GM23338 (cell line): ENCODE results near the gene GAB2. TPM values are rescaled to one million over a fixed set of nuclear protein-coding genes. Genes with fewer than 3 reads are reported as not detected.

Experiments used
- ATAC-seq: fragments of 200-7000 bp; cut with Tn5 transposase; 3 replicates; pipeline ENCODE4 v1.9.1; 2020
- DNase-seq: peaks from one replicate; pipeline ENCODE4 v3.0.0-alpha.2; 2015; ENCODE audit warnings: low spot score
- H2AFZ ChIP-seq: fragments of 200-600 bp; sonication (generic); 2 replicates; pipeline ENCODE4 v1.8.0; 2016; ENCODE audit warnings: antibody characterized with exemption, mild to moderate bottlenecking, moderate library complexity
- H3F3A ChIP-seq: fragments of 200-600 bp; sonication (generic); replicated peaks from 2 replicates; pipeline ENCODE4 v1.8.0; 2017; ENCODE audit warnings: antibody characterized with exemption, mixed run types, low read depth
- H3K27ac ChIP-seq: fragments of 200-600 bp; sonication (generic); 2 replicates; pipeline ENCODE4 v1.6.1; 2016; ENCODE audit warnings: low read depth
- H3K27me3 ChIP-seq: fragments of 200-600 bp; sonication (generic); 2 replicates; pipeline ENCODE4 v1.8.0; 2016; ENCODE audit warnings: mild to moderate bottlenecking, mixed run types, moderate library complexity; ENCODE audit not compliant: insufficient read depth
- H3K36me3 ChIP-seq: fragments of 200-600 bp; sonication (generic); 2 replicates; pipeline ENCODE4 v1.8.0; 2016; ENCODE audit warnings: mild to moderate bottlenecking; ENCODE audit not compliant: insufficient read depth
- H3K4me1 ChIP-seq: fragments of 200-600 bp; sonication (generic); 2 replicates; pipeline ENCODE4 v1.8.0; 2016; ENCODE audit warnings: mild to moderate bottlenecking, moderate library complexity; ENCODE audit not compliant: insufficient read depth
- H3K4me2 ChIP-seq: fragments of 200-600 bp; sonication (generic); 2 replicates; pipeline ENCODE4 v1.7.1; 2017; ENCODE audit warnings: mixed run types
- H3K4me3 ChIP-seq: fragments of 200-600 bp; sonication (generic); 2 replicates; pipeline ENCODE4 v1.6.1; 2016; ENCODE audit warnings: mixed run types
- H3K79me2 ChIP-seq: fragments of 200-600 bp; sonication (generic); replicated peaks from 2 replicates; pipeline ENCODE4 v1.8.0; 2017; ENCODE audit warnings: mild to moderate bottlenecking; ENCODE audit not compliant: insufficient read depth
- H3K9me2 ChIP-seq: fragments of 200-600 bp; sonication (generic); 2 replicates; pipeline ENCODE4 v1.8.0; 2017; ENCODE audit not compliant: insufficient read depth
- H4K20me1 ChIP-seq: fragments of 200-600 bp; sonication (generic); replicated peaks from 2 replicates; pipeline ENCODE4 v1.8.0; 2017; ENCODE audit warnings: mild to moderate bottlenecking; ENCODE audit not compliant: insufficient read depth
- H3K27ac Mint-ChIP-seq: 2 replicates; pipeline ENCODE4 v1.8.0; 2020; ENCODE audit warnings: inconsistent platforms, mild to moderate bottlenecking, moderate library complexity, mixed read lengths
- H3K27me3 Mint-ChIP-seq: 3 replicates; pipeline ENCODE4 v1.8.0; 2022; ENCODE audit warnings: low read depth, mild to moderate bottlenecking, moderate library complexity, mixed read lengths, inconsistent platforms; ENCODE audit not compliant: insufficient read depth, poor library complexity
- H3K36me3 Mint-ChIP-seq: 3 replicates; pipeline ENCODE4 v1.8.0; 2021; ENCODE audit warnings: low read depth, mild to moderate bottlenecking, inconsistent platforms, moderate library complexity, mixed read lengths
- H3K4me1 Mint-ChIP-seq: 3 replicates; pipeline ENCODE4 v1.8.0; 2020; ENCODE audit warnings: mild to moderate bottlenecking, inconsistent platforms, mixed read lengths
- H3K4me3 Mint-ChIP-seq: 3 replicates; pipeline ENCODE4 v1.8.0; 2021; ENCODE audit warnings: moderate library complexity, mild to moderate bottlenecking, inconsistent platforms, mixed read lengths
- H3K9me3 Mint-ChIP-seq: 3 replicates; pipeline ENCODE4 v1.8.0; 2020; ENCODE audit warnings: moderate library complexity, mild to moderate bottlenecking, inconsistent platforms, mixed read lengths
- CREB1 ChIP-seq: fragments of 250-450 bp; sonication (Bioruptor Pico); IDR thresholded peaks from 2 replicates; pipeline ENCODE4 v1.5.0; 2020; ENCODE audit warnings: low read depth, mild to moderate bottlenecking, moderate library complexity
- EZH2phosphoT487 ChIP-seq: fragments of 200-600 bp; sonication (generic); IDR thresholded peaks from one replicate; pipeline ENCODE4 v1.8.1; 2018; ENCODE audit warnings: antibody characterized with exemption; ENCODE audit not compliant: unreplicated experiment
- JUNB ChIP-seq: IDR thresholded peaks from one replicate; pipeline ENCODE4 v1.6.1; 2016; ENCODE audit warnings: antibody characterized with exemption; ENCODE audit not compliant: unreplicated experiment
- NANOG ChIP-seq: IDR thresholded peaks from 2 replicates; pipeline ENCODE4 v1.6.1; 2016; ENCODE audit warnings: antibody characterized with exemption, borderline replicate concordance
- POLR2AphosphoS5 ChIP-seq: IDR thresholded peaks from 2 replicates; pipeline ENCODE4 v1.6.1; 2016; ENCODE audit warnings: antibody characterized with exemption, low read depth
- STAT1 ChIP-seq: IDR thresholded peaks from one replicate; pipeline ENCODE4 v1.6.1; 2016; ENCODE audit warnings: antibody characterized with exemption; ENCODE audit not compliant: unreplicated experiment
- ZNF114 ChIP-seq: fragments of 250-450 bp; sonication (Bioruptor Pico); IDR thresholded peaks from 2 replicates; pipeline ENCODE4 v1.5.0; 2020; ENCODE audit warnings: mild to moderate bottlenecking, moderate library complexity
- ZNF331 ChIP-seq: fragments of 250-450 bp; sonication (Bioruptor Pico); IDR thresholded peaks from 2 replicates; pipeline ENCODE4 v1.5.0; 2020; ENCODE audit warnings: low read depth, mild to moderate bottlenecking, moderate library complexity
- polyA plus RNA-seq: library from polyadenylated mRNA; unstranded; fragments of >200 nt; fragmentation: Nextera tagmentation; extraction: Ambion mirVana; gene quantifications from 2 replicates; pipeline ENCODE4 v1.2.1, GENCODE V29; 2016
- total RNA-seq: library from RNA; depleted of rRNA; stranded (reverse); fragments of >200 nt; shearing (Covaris generic); gene quantifications from 2 replicates; pipeline ENCODE4 v1.2.3, GENCODE V29; 2014
- TF ChIP-seq, protein P1 (sequence below): IDR thresholded peaks from 2 replicates; pipeline ENCODE4 v1.6.1; 2016; ENCODE audit warnings: antibody characterized with exemption
- TF ChIP-seq, protein P2 (sequence below): fragments of 250-450 bp; sonication (Bioruptor Pico); IDR thresholded peaks from 2 replicates; pipeline ENCODE4 v1.5.0; 2020; ENCODE audit warnings: mild to moderate bottlenecking, moderate library complexity
- TF ChIP-seq, protein P3 (sequence below), 2 experiments: fragments of 200-600 bp in 1 of 2; sonication (generic) in 1 of 2; conservative IDR thresholded peaks; 2 replicates each; pipeline versions ENCODE4 v1.5.1 to v1.6.1; 2016 to 2017; ENCODE audit warnings: antibody characterized with exemption in 2 of 2, low read depth in 2 of 2, mild to moderate bottlenecking in 2 of 2, moderate library complexity in 1 of 2
- TF ChIP-seq, protein P4 (sequence below): IDR thresholded peaks from one replicate; pipeline ENCODE4 v1.6.1; 2018; ENCODE audit warnings: antibody characterized with exemption; ENCODE audit not compliant: unreplicated experiment

GAB2 gene
- total and polyA plus RNA-seq, 2 experiments from 2014 or later = 2.0 to 10.8 TPM

DNA sequence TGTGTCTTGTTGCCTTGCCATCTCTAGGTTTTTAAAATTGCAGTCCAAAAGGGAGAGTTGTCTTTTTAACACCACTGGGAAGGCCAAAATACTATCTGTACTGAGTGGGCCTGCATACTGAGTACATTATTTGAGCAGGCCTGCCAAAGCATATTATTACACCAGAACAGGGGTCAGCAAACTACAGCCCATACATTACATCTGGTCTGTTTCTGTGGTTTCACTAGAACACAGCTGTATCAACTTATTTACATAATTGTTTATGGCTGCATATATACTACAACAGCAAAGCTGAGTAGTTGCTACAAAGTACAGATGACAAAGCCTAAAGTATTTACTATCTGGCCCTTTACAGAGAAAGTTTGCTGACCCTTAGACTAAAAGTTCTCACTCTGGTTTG is 154.9 kb downstream of the GAB2 start (continued):
- TF ChIP-seq, protein P1, sequence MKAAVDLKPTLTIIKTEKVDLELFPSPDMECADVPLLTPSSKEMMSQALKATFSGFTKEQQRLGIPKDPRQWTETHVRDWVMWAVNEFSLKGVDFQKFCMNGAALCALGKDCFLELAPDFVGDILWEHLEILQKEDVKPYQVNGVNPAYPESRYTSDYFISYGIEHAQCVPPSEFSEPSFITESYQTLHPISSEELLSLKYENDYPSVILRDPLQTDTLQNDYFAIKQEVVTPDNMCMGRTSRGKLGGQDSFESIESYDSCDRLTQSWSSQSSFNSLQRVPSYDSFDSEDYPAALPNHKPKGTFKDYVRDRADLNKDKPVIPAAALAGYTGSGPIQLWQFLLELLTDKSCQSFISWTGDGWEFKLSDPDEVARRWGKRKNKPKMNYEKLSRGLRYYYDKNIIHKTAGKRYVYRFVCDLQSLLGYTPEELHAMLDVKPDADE = no peak
- no peak for TF ChIP-seq ZNF114 (CRISPR knock-in tag)
- TF ChIP-seq ZNF331 (CRISPR knock-in tag) = no peak

DNA sequence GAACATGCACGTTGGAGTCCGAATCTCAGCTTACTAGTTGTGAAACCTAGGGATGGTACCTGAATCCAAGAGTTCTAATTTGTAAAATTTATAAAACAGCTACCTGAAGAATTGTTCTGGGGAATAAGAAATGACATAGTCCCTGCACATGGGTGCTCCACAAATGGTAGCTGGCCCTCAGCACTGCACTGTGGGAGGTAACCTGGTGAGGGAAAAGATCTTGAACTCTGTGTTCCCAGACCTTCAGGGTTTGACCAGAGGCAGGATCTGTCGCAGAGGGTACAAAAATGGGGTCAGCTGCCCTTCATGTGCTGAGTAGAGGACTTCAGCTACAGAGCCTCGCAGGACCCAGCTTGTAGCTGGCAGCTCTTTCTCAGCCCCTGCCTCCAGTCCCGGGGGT is 155.4 kb downstream of the GAB2 start:
- Mint-ChIP-seq H3K27me3 (no peaks in the 10 kb centered on the region), H3K36me3 (no peaks in the 10 kb centered on the region), H3K27ac (no peak overlapping the region), H3K9me3 (no peaks in the 10 kb centered on the region), H3K4me1 (peaks cover 13% of the 10 kb centered on the region; the same call in 2 of the 3 replicates), H3K4me3 (no peak overlapping the region)
- no peak for DNase-seq
- Histone ChIP-seq H4K20me1 (no peaks in the 10 kb centered on the region; the same call in 1 of the 2 replicates), H3K36me3 (no peaks in the 10 kb centered on the region), H3K9me2 (no peaks in the 10 kb centered on the region), H3F3A (no peaks in the 10 kb centered on the region), H3K4me3 (no peak overlapping the region), H2AFZ (no peak overlapping the region), H3K27ac (no peak overlapping the region), H3K27me3 (no peaks in the 10 kb centered on the region), H3K4me2 (no peak overlapping the region), H3K79me2 (no peaks in the 10 kb centered on the region), H3K4me1 (peaks cover 13% of the 10 kb centered on the region)
- TF ChIP-seq, protein P1 = no peak
- TF ChIP-seq CREB1 (CRISPR knock-in tag) = no peak
- TF ChIP-seq POLR2AphosphoS5 = no peak
- TF ChIP-seq, protein P2, sequence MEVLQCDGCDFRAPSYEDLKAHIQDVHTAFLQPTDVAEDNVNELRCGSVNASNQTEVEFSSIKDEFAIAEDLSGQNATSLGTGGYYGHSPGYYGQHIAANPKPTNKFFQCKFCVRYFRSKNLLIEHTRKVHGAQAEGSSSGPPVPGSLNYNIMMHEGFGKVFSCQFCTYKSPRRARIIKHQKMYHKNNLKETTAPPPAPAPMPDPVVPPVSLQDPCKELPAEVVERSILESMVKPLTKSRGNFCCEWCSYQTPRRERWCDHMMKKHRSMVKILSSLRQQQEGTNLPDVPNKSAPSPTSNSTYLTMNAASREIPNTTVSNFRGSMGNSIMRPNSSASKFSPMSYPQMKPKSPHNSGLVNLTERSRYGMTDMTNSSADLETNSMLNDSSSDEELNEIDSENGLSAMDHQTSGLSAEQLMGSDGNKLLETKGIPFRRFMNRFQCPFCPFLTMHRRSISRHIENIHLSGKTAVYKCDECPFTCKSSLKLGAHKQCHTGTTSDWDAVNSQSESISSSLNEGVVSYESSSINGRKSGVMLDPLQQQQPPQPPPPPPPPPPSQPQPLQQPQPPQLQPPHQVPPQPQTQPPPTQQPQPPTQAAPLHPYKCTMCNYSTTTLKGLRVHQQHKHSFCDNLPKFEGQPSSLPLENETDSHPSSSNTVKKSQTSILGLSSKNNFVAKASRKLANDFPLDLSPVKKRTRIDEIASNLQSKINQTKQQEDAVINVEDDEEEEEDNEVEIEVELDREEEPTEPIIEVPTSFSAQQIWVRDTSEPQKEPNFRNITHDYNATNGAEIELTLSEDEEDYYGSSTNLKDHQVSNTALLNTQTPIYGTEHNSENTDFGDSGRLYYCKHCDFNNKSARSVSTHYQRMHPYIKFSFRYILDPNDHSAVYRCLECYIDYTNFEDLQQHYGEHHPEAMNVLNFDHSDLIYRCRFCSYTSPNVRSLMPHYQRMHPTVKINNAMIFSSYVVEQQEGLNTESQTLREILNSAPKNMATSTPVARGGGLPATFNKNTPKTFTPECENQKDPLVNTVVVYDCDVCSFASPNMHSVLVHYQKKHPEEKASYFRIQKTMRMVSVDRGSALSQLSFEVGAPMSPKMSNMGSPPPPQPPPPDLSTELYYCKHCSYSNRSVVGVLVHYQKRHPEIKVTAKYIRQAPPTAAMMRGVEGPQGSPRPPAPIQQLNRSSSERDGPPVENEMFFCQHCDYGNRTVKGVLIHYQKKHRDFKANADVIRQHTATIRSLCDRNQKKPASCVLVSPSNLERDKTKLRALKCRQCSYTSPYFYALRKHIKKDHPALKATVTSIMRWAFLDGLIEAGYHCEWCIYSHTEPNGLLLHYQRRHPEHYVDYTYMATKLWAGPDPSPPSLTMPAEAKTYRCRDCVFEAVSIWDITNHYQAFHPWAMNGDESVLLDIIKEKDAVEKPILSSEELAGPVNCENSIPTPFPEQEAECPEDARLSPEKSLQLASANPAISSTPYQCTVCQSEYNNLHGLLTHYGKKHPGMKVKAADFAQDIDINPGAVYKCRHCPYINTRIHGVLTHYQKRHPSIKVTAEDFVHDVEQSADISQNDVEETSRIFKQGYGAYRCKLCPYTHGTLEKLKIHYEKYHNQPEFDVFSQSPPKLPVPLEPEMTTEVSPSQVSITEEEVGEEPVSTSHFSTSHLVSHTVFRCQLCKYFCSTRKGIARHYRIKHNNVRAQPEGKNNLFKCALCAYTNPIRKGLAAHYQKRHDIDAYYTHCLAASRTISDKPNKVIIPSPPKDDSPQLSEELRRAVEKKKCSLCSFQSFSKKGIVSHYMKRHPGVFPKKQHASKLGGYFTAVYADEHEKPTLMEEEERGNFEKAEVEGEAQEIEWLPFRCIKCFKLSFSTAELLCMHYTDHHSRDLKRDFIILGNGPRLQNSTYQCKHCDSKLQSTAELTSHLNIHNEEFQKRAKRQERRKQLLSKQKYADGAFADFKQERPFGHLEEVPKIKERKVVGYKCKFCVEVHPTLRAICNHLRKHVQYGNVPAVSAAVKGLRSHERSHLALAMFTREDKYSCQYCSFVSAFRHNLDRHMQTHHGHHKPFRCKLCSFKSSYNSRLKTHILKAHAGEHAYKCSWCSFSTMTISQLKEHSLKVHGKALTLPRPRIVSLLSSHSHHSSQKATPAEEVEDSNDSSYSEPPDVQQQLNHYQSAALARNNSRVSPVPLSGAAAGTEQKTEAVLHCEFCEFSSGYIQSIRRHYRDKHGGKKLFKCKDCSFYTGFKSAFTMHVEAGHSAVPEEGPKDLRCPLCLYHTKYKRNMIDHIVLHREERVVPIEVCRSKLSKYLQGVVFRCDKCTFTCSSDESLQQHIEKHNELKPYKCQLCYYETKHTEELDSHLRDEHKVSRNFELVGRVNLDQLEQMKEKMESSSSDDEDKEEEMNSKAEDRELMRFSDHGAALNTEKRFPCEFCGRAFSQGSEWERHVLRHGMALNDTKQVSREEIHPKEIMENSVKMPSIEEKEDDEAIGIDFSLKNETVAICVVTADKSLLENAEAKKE (CRISPR knock-in tag) = no peak
- TF ChIP-seq ZNF114 (CRISPR knock-in tag) = no peak
- TF ChIP-seq EZH2phosphoT487 = no peak
- no peak for TF ChIP-seq JUNB
- TF ChIP-seq NANOG = no peak
- TF ChIP-seq, protein P3, sequence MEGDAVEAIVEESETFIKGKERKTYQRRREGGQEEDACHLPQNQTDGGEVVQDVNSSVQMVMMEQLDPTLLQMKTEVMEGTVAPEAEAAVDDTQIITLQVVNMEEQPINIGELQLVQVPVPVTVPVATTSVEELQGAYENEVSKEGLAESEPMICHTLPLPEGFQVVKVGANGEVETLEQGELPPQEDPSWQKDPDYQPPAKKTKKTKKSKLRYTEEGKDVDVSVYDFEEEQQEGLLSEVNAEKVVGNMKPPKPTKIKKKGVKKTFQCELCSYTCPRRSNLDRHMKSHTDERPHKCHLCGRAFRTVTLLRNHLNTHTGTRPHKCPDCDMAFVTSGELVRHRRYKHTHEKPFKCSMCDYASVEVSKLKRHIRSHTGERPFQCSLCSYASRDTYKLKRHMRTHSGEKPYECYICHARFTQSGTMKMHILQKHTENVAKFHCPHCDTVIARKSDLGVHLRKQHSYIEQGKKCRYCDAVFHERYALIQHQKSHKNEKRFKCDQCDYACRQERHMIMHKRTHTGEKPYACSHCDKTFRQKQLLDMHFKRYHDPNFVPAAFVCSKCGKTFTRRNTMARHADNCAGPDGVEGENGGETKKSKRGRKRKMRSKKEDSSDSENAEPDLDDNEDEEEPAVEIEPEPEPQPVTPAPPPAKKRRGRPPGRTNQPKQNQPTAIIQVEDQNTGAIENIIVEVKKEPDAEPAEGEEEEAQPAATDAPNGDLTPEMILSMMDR (conservative IDR thresholded peaks at IDR 0.05; ENCODE audit: low read depth in 2 of 2) = no peak
- no peak for TF ChIP-seq STAT1
- TF ChIP-seq, protein P4, sequence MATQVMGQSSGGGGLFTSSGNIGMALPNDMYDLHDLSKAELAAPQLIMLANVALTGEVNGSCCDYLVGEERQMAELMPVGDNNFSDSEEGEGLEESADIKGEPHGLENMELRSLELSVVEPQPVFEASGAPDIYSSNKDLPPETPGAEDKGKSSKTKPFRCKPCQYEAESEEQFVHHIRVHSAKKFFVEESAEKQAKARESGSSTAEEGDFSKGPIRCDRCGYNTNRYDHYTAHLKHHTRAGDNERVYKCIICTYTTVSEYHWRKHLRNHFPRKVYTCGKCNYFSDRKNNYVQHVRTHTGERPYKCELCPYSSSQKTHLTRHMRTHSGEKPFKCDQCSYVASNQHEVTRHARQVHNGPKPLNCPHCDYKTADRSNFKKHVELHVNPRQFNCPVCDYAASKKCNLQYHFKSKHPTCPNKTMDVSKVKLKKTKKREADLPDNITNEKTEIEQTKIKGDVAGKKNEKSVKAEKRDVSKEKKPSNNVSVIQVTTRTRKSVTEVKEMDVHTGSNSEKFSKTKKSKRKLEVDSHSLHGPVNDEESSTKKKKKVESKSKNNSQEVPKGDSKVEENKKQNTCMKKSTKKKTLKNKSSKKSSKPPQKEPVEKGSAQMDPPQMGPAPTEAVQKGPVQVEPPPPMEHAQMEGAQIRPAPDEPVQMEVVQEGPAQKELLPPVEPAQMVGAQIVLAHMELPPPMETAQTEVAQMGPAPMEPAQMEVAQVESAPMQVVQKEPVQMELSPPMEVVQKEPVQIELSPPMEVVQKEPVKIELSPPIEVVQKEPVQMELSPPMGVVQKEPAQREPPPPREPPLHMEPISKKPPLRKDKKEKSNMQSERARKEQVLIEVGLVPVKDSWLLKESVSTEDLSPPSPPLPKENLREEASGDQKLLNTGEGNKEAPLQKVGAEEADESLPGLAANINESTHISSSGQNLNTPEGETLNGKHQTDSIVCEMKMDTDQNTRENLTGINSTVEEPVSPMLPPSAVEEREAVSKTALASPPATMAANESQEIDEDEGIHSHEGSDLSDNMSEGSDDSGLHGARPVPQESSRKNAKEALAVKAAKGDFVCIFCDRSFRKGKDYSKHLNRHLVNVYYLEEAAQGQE = no peak
- ATAC-seq = no peak
